OCI-LY1 (cell line): ENCODE results near the gene SMAD4.

Experiments
- EZH2 ChIP-seq: fragments of 200-600 bp; sonication (generic), shearing (Covaris generic); IDR thresholded peaks from 2 replicates; pipeline ENCODE4 v1.8.0; 2017; ENCODE audit warnings: borderline replicate concordance, mixed run types, mild to moderate bottlenecking, antibody characterized with exemption, low read length, moderate library complexity, mixed read lengths
- TF ChIP-seq, protein P1 (sequence below): fragments of 200-600 bp; sonication (generic), shearing (Covaris generic); IDR thresholded peaks from 2 replicates; pipeline ENCODE4 v1.5.1; 2017; ENCODE audit warnings: mild to moderate bottlenecking, antibody characterized with exemption, low read length, moderate library complexity, mixed read lengths

DNA sequence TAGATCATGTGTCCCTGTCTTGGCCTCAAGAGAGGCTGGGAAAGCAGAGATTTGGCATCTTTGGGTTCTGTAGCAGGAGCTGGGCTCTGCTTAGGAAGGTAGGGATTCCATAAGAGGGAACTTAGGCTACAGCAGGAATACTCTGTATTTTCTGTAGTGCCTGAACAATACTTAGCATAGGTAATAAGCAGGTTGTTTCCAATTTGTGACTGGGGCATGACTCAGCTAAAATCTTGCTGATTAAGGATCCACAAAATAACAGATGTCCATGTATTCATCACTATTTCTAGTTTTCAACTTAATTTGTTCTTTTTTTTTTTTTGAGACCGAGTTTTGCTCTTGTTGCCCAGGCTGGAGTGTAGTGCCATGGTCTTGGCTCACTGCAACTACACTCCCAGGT lies 68.5 kb downstream of the SMAD4 start:
- TF ChIP-seq, protein P1, sequence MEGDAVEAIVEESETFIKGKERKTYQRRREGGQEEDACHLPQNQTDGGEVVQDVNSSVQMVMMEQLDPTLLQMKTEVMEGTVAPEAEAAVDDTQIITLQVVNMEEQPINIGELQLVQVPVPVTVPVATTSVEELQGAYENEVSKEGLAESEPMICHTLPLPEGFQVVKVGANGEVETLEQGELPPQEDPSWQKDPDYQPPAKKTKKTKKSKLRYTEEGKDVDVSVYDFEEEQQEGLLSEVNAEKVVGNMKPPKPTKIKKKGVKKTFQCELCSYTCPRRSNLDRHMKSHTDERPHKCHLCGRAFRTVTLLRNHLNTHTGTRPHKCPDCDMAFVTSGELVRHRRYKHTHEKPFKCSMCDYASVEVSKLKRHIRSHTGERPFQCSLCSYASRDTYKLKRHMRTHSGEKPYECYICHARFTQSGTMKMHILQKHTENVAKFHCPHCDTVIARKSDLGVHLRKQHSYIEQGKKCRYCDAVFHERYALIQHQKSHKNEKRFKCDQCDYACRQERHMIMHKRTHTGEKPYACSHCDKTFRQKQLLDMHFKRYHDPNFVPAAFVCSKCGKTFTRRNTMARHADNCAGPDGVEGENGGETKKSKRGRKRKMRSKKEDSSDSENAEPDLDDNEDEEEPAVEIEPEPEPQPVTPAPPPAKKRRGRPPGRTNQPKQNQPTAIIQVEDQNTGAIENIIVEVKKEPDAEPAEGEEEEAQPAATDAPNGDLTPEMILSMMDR, result no peak
- TF ChIP-seq EZH2, result no peak
